ENCODE measurements around the gene GRIK5. TPM values are rescaled to one million over a fixed set of nuclear protein-coding genes. Genes with fewer than 3 reads are reported as not detected.

The GRIK5 gene
- total RNA-seq, 1 experiment from 2014 or later, result 43.1 TPM

DNA sequence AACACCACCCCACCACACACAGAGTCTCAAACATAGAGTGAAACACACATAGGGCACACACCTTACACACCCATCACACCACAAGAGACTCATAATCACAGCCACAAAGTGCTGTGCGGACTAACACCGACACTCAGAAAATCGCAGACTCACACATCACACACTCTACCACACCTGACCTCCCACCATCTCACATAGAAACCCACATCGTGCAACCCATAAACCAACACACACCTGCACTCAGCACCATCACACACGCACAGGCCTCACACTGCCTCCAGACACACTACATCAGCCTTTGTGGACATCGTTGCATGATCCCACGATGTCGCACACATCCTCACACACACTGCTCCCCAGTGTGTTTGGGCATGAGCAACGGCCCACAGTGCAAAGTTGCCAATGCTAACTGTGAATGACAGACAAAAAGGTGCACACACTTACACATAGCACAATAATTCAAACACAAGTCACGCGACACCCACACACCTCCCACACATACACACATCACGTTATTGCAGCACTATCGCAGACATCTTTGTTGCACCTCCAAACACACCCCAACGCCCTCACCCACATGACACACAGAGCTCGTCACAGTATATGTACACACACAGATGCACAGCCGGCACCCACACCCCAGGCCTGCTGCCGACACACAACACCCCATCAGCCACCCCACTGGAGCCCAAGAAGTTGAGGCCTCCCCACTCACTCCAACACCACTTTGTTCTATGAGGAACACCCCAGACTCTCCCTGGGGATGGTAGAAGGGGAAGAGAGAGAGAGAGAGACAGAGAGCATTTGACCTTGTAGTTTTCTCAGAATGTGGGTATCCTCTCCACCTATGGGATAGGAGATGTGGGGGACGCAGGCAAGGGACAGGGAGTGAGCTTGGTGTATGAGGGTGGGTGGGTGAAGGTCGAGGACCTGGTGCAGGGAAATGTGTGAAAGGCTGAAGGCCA is 74.7 kb downstream of the GRIK5 start:
- peaks cover 3 to 7% (median 4%) of the 10 kb centered on the region in 3 experiments; a peak in 6 of 7 replicates for H3K36me3 Mint-ChIP-seq (ENCODE audit: insufficient read depth in 1 of 3, low read depth in 3 of 3)
- H3K27me3 Mint-ChIP-seq (ENCODE audit: low read depth), result peaks cover 75% of the 10 kb centered on the region

More for the DNA sequence above, 74.7 kb downstream of the GRIK5 start:
- Histone ChIP-seq H3K79me1 (ENCODE audit: insufficient read depth, low read depth, low read length, poor library complexity, severe bottlenecking) (no peaks in the 10 kb centered on the region), H3K27me3 (ENCODE audit: insufficient read depth, low read length) (peaks cover 21% of the 10 kb centered on the region; the same call in 1 of the 2 replicates), H3K18ac (ENCODE audit: insufficient read length, low read depth, low read length) (no peak overlapping the region), H2BK5ac (ENCODE audit: insufficient read length, low read length) (no peak overlapping the region), H3T11ph (ENCODE audit: low read length) (no peak overlapping the region), H3K27ac (ENCODE audit: insufficient read length, low read depth, low read length) (no peak overlapping the region), H4K5ac (ENCODE audit: insufficient read length, low read depth, low read length) (no peak overlapping the region), H3K14ac (ENCODE audit: insufficient read depth, low read length) (no peak overlapping the region), H3K9ac (ENCODE audit: extremely low read depth, insufficient read length, low read length) (no peak overlapping the region), H2AK5ac (ENCODE audit: insufficient read length, low read length) (no peak overlapping the region), H3K23ac (ENCODE audit: insufficient read length, low read depth, low read length) (no peak overlapping the region), H4K8ac (replicated peaks; ENCODE audit: insufficient read length, low read depth, low read length) (no peak overlapping the region), H2BK20ac (ENCODE audit: low read depth, low read length, poor library complexity, severe bottlenecking) (no peak overlapping the region), H2AFZ (ENCODE audit: low read length) (no peak overlapping the region), H3K9me3 (ENCODE audit: control insufficient read depth, low read depth, low read length) (no peaks in the 10 kb centered on the region), H3K4ac (ENCODE audit: low read depth, low read length) (no peak overlapping the region), H3K56ac (ENCODE audit: insufficient read length, low read depth, low read length) (no peak overlapping the region), H3K4me2 (ENCODE audit: insufficient read depth, insufficient read length, low read length) (no peak overlapping the region), H2BK120ac (ENCODE audit: low read depth, low read length, poor library complexity, severe bottlenecking) (no peak overlapping the region), H2BK12ac (ENCODE audit: insufficient read length, low read depth, low read length) (no peak overlapping the region), H4K91ac (ENCODE audit: insufficient read length, low read depth, low read length) (no peak overlapping the region), H3K4me1 (ENCODE audit: insufficient read depth, low read length) (no peaks in the 10 kb centered on the region), H2BK15ac (ENCODE audit: low read depth, low read length) (no peak overlapping the region), H3K79me2 (ENCODE audit: insufficient read depth, low read length) (no peaks in the 10 kb centered on the region), H3K23me2 (ENCODE audit: insufficient read length, low read depth, low read length, poor library complexity, severe bottlenecking) (peaks cover 9% of the 10 kb centered on the region), H4K20me1 (ENCODE audit: control insufficient read depth, insufficient read depth, insufficient read length) (peaks cover 2% of the 10 kb centered on the region)
- Mint-ChIP-seq H3K9me3 (peaks cover 0 to 2% of the 10 kb centered on the region in 2 experiments; a peak in 3 of 5 replicates), H3K27ac (peak overlapping the region in 1 of 3 experiments; percentile 61; a peak in 2 of 7 replicates), H3K4me3 (peak overlapping the region in 1 of 2 experiments; percentile 43; a peak in 3 of 5 replicates), H3K4me1 (peaks cover 23 to 46% of the 10 kb centered on the region in 2 experiments)
- no peak for DNase-seq
- TF ChIP-seq, protein P1, sequence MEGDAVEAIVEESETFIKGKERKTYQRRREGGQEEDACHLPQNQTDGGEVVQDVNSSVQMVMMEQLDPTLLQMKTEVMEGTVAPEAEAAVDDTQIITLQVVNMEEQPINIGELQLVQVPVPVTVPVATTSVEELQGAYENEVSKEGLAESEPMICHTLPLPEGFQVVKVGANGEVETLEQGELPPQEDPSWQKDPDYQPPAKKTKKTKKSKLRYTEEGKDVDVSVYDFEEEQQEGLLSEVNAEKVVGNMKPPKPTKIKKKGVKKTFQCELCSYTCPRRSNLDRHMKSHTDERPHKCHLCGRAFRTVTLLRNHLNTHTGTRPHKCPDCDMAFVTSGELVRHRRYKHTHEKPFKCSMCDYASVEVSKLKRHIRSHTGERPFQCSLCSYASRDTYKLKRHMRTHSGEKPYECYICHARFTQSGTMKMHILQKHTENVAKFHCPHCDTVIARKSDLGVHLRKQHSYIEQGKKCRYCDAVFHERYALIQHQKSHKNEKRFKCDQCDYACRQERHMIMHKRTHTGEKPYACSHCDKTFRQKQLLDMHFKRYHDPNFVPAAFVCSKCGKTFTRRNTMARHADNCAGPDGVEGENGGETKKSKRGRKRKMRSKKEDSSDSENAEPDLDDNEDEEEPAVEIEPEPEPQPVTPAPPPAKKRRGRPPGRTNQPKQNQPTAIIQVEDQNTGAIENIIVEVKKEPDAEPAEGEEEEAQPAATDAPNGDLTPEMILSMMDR (conservative IDR thresholded peaks at IDR 0.05), result no peak
- 100% methylated on average over 3 of the region's 19 CpGs for WGBS (ENCODE audit: extremely low coverage, insufficient read length, low lambda C conversion rate)

All from H9 (cell line).